Mesenchymal stem cell (in vitro differentiated cells and primary cell): ENCODE data around the gene STEAP4.
A peak's percentile ranks its signal among the peaks of the same experiment; 100 is the strongest.

Experiments used
- DNase-seq: peaks from one replicate; pipeline ENCODE4 v3.0.0-alpha.2; 2013
- H2AFZ ChIP-seq: one replicate; pipeline ENCODE4 v1.6.1; 2013; ENCODE audit warnings: low read depth, mild to moderate bottlenecking, control low read depth, inconsistent platforms, low read length, moderate library complexity
- H2AK5ac ChIP-seq: 2 replicates; pipeline ENCODE4 v1.6.1; 2013; ENCODE audit warnings: low read length, moderate library complexity, mild to moderate bottlenecking, inconsistent platforms; ENCODE audit not compliant: severe bottlenecking
- H2BK120ac ChIP-seq: one replicate; pipeline ENCODE4 v1.6.1; 2013; ENCODE audit warnings: low read depth, mild to moderate bottlenecking, inconsistent platforms, low read length, moderate library complexity
- H2BK12ac ChIP-seq, 2 experiments: one replicate each; pipeline ENCODE4 v1.6.1; 2013; ENCODE audit warnings: inconsistent platforms in 2 of 2, low read length in 2 of 2, mild to moderate bottlenecking in 2 of 2, moderate library complexity in 2 of 2, control low read depth in 1 of 2
- H2BK15ac ChIP-seq: one replicate; pipeline ENCODE4 v1.6.1; 2013; ENCODE audit warnings: mild to moderate bottlenecking, low read depth, inconsistent platforms; ENCODE audit not compliant: poor library complexity, severe bottlenecking
- H2BK5ac ChIP-seq: 2 replicates; pipeline ENCODE4 v1.6.1; 2013; ENCODE audit warnings: low read depth, mild to moderate bottlenecking, low read length, control low read depth, inconsistent platforms; ENCODE audit not compliant: poor library complexity, severe bottlenecking
- H3K14ac ChIP-seq, 2 experiments: one replicate each; pipeline ENCODE4 v1.6.1; 2013; ENCODE audit warnings: inconsistent platforms in 2 of 2, low read length in 2 of 2, control low read depth in 1 of 2, mild to moderate bottlenecking in 1 of 2, moderate library complexity in 1 of 2
- H3K18ac ChIP-seq, 2 experiments: one replicate each; pipeline ENCODE4 v1.6.1; 2013; ENCODE audit warnings: inconsistent platforms in 2 of 2, low read length in 2 of 2, control low read depth in 1 of 2, low read depth in 1 of 2, mild to moderate bottlenecking in 1 of 2
- H3K23ac ChIP-seq, 2 experiments: one replicate each; pipeline ENCODE4 v1.6.1; 2013; ENCODE audit warnings: inconsistent platforms in 2 of 2, low read length in 2 of 2, mild to moderate bottlenecking in 2 of 2, moderate library complexity in 2 of 2, control low read depth in 1 of 2
- H3K27ac ChIP-seq: 2 replicates; pipeline ENCODE4 v1.5.1; 2013; ENCODE audit warnings: mild to moderate bottlenecking, moderate library complexity, low read length, control low read depth, inconsistent platforms; ENCODE audit not compliant: poor library complexity, severe bottlenecking
- H3K27me3 ChIP-seq, 2 experiments: 2 replicates each; pipeline versions ENCODE4 v1.6.1 to v1.7.0; 2013; ENCODE audit warnings: low read length in 2 of 2, mild to moderate bottlenecking in 2 of 2, moderate library complexity in 2 of 2, control low read depth in 1 of 2, inconsistent platforms in 1 of 2; ENCODE audit not compliant: control insufficient read depth in 1 of 2, insufficient read depth in 1 of 2
- H3K36me3 ChIP-seq, 2 experiments: 2 replicates each; pipeline versions ENCODE4 v1.6.1 to v1.7.0; 2013; ENCODE audit warnings: low read length in 2 of 2, control low read depth in 1 of 2, inconsistent platforms in 1 of 2, low read depth in 1 of 2, mild to moderate bottlenecking in 1 of 2; ENCODE audit not compliant: insufficient read depth in 2 of 2, control insufficient read depth in 1 of 2
- H3K4ac ChIP-seq, 2 experiments: one replicate each; pipeline ENCODE4 v1.6.1; 2013; ENCODE audit warnings: inconsistent platforms in 2 of 2, low read length in 2 of 2, mild to moderate bottlenecking in 2 of 2, moderate library complexity in 2 of 2, control low read depth in 1 of 2, low read depth in 1 of 2
- H3K4me1 ChIP-seq: 2 replicates; pipeline ENCODE4 v1.6.1; 2013; ENCODE audit warnings: low read depth, low read length, control low read depth; ENCODE audit not compliant: control insufficient read depth, insufficient read depth
- H3K4me2 ChIP-seq: 2 replicates; pipeline ENCODE4 v1.6.1; 2013; ENCODE audit warnings: low read length, mild to moderate bottlenecking, inconsistent platforms; ENCODE audit not compliant: poor library complexity, severe bottlenecking
- H3K4me3 ChIP-seq, 2 experiments: 2 replicates each; pipeline versions ENCODE4 v1.5.1 to v1.7.0; 2013; ENCODE audit warnings: low read length in 2 of 2, mild to moderate bottlenecking in 2 of 2, control low read depth in 1 of 2, low read depth in 1 of 2; ENCODE audit not compliant: insufficient read depth in 1 of 2
- H3K79me1 ChIP-seq: replicated peaks from 2 replicates; pipeline ENCODE4 v1.6.1; 2013; ENCODE audit warnings: mild to moderate bottlenecking, control low read depth, low read length, inconsistent platforms; ENCODE audit not compliant: poor library complexity, severe bottlenecking
- H3K9ac ChIP-seq: 2 replicates; pipeline ENCODE4 v1.7.0; 2013; ENCODE audit warnings: mild to moderate bottlenecking, low read length, moderate library complexity
- H3K9me3 ChIP-seq: 2 replicates; pipeline ENCODE4 v1.7.0; 2013; ENCODE audit warnings: mild to moderate bottlenecking, low read length; ENCODE audit not compliant: control insufficient read depth
- H4K8ac ChIP-seq: one replicate; pipeline ENCODE4 v1.6.1; 2013; ENCODE audit warnings: inconsistent platforms, mild to moderate bottlenecking, low read length, moderate library complexity
- H4K91ac ChIP-seq: one replicate; pipeline ENCODE4 v1.6.1; 2013; ENCODE audit warnings: mild to moderate bottlenecking, low read length, inconsistent platforms
- WGBS: methylation state at CpG from one replicate; pipeline ENCODE4 v1.1.7; 2013; ENCODE audit warnings: mixed read lengths; 5-methylcytosine and 5-hydroxymethylcytosine counted together

STEAP4 gene

GRCh38 chr7:88310956-88311674 is 4.4 kb upstream of the STEAP4 start:
- Histone ChIP-seq H2BK5ac (no peak overlapping the region), H2BK15ac (no peak overlapping the region), H3K4ac (no peak overlapping the region), H4K91ac (no peak overlapping the region), H2AK5ac (no peak overlapping the region), H3K23ac (no peak overlapping the region), H2BK120ac (no peak overlapping the region), H3K27me3 (peaks cover 0 to 11% of the 10 kb centered on the region in 2 experiments), H4K8ac (no peak overlapping the region), H3K9me3 (no peaks in the 10 kb centered on the region), H3K27ac (no peak overlapping the region), H2BK12ac (no peak overlapping the region), H3K18ac (no peak overlapping the region), H3K9ac (peak overlapping the region; percentile 56), H3K14ac (no peak overlapping the region), H3K79me1 (no peaks in the 10 kb centered on the region), H3K4me3 (no peak overlapping the region), H2AFZ (no peak overlapping the region), H3K4me1 (peaks cover 6% of the 10 kb centered on the region), H3K36me3 (no peaks in the 10 kb centered on the region), H3K4me2 (no peak overlapping the region)
- 85% methylated on average over 4 of the region's 4 CpGs for WGBS
- no peak for DNase-seq

DNA sequence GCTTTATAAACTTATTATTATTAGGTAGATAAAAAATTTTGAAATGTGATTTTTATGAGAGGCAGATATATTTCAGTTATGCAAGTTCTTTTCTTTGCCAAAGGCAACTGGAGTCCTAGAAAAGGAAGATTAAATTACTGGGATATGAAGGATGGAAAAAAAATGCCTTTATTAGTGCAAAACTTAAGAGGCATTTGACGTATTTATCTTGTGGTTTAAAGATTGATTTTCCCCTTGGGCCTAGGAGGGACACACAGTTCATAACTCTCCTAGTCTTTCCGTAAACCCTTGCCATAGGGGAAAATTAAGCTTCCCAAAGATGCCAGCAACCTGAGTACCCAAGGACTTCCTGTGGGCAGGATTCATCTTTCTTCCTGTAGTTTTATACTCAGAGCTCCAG is 3.1 kb upstream of the STEAP4 start:
- Histone ChIP-seq H3K23ac (no peak overlapping the region), H2BK12ac (no peak overlapping the region), H3K18ac (no peak overlapping the region), H3K27me3 (peaks cover 0 to 11% of the 10 kb centered on the region in 2 experiments), H2BK120ac (no peak overlapping the region), H3K9me3 (no peaks in the 10 kb centered on the region), H2BK15ac (no peak overlapping the region), H3K36me3 (no peaks in the 10 kb centered on the region), H2BK5ac (no peak overlapping the region), H3K27ac (no peak overlapping the region), H3K14ac (no peak overlapping the region), H3K79me1 (no peaks in the 10 kb centered on the region), H3K4me3 (no peak overlapping the region), H3K4me2 (no peak overlapping the region), H2AK5ac (no peak overlapping the region), H3K9ac (no peak overlapping the region), H2AFZ (no peak overlapping the region), H4K91ac (no peak overlapping the region), H3K4ac (no peak overlapping the region), H3K4me1 (peaks cover 6% of the 10 kb centered on the region), H4K8ac (no peak overlapping the region)
- 71% methylated on average over 2 of the region's 2 CpGs for WGBS
- DNase-seq: no peak

GRCh38 chr7:88307823-88308222 is 1.1 kb upstream of the STEAP4 start:
- Histone ChIP-seq H3K23ac (no peak overlapping the region), H2AK5ac (no peak overlapping the region), H3K9ac (no peak overlapping the region), H3K18ac (no peak overlapping the region), H2AFZ (no peak overlapping the region), H2BK12ac (no peak overlapping the region), H4K91ac (no peak overlapping the region), H3K4me2 (no peak overlapping the region), H3K4ac (no peak overlapping the region), H3K14ac (no peak overlapping the region), H2BK15ac (no peak overlapping the region), H3K27ac (no peak overlapping the region), H3K79me1 (no peaks in the 10 kb centered on the region), H2BK5ac (no peak overlapping the region), H4K8ac (no peak overlapping the region), H3K9me3 (no peaks in the 10 kb centered on the region), H3K36me3 (no peaks in the 10 kb centered on the region), H3K27me3 (peaks cover 0 to 11% of the 10 kb centered on the region in 2 experiments), H3K4me3 (no peak overlapping the region), H3K4me1 (peaks cover 6% of the 10 kb centered on the region), H2BK120ac (no peak overlapping the region)
- WGBS: 100% methylated on average over 1 of the region's 3 CpGs
- DNase-seq: no peak

DNA sequence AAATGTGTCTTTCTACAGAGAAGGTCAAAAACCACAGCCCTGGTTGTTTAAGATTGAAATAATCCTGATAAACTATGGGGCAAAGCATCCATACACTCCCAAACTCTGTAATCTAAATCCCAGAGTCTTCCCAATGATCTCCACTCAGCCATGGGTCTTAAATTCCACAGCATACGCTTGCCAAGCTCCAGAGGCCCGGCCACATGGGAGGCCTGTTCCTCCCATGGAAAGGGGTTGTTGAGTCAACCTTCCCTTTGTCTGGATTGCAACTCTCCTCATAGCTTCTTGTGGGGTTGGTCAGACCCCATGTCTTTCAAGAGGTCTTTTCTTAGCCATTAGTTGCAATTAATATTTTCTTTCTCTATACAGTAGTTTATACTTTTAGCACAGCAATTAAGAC is 718 bp upstream of the STEAP4 start:
- Histone ChIP-seq H3K4me3 (peak overlapping the region in 1 of 2 experiments; percentile 85), H3K27me3 (peaks cover 0 to 11% of the 10 kb centered on the region in 2 experiments), H2BK15ac (no peak overlapping the region), H3K27ac (no peak overlapping the region), H2AK5ac (no peak overlapping the region), H2BK5ac (no peak overlapping the region), H3K14ac (no peak overlapping the region), H3K23ac (no peak overlapping the region), H3K9ac (no peak overlapping the region), H3K4me1 (peaks cover 6% of the 10 kb centered on the region), H3K4me2 (no peak overlapping the region), H3K4ac (no peak overlapping the region), H3K18ac (no peak overlapping the region), H2AFZ (no peak overlapping the region), H4K8ac (no peak overlapping the region), H3K36me3 (no peaks in the 10 kb centered on the region), H2BK12ac (no peak overlapping the region), H4K91ac (no peak overlapping the region), H2BK120ac (no peak overlapping the region), H3K9me3 (no peaks in the 10 kb centered on the region), H3K79me1 (no peaks in the 10 kb centered on the region)
- DNase-seq: no peak
- 94% methylated on average over 2 of the region's 2 CpGs for WGBS
